GM18868 (cell line): ENCODE data around the gene HTD2.
A peak's percentile ranks its signal among the peaks of the same experiment; 100 is the strongest.
"Not testable (repeated sequence)": the region's sequence is repeated elsewhere in the genome, so short reads cannot be mapped to it uniquely, and the experiment has no call there.

Source experiments
- ATAC-seq: cut with Tn5 transposase; IDR thresholded peaks from one replicate; pipeline ENCODE4 v1.9.1; 2021; ENCODE audit warnings: mild to moderate bottlenecking, moderate library complexity; ENCODE audit not compliant: unreplicated experiment

The HTD2 gene

DNA sequence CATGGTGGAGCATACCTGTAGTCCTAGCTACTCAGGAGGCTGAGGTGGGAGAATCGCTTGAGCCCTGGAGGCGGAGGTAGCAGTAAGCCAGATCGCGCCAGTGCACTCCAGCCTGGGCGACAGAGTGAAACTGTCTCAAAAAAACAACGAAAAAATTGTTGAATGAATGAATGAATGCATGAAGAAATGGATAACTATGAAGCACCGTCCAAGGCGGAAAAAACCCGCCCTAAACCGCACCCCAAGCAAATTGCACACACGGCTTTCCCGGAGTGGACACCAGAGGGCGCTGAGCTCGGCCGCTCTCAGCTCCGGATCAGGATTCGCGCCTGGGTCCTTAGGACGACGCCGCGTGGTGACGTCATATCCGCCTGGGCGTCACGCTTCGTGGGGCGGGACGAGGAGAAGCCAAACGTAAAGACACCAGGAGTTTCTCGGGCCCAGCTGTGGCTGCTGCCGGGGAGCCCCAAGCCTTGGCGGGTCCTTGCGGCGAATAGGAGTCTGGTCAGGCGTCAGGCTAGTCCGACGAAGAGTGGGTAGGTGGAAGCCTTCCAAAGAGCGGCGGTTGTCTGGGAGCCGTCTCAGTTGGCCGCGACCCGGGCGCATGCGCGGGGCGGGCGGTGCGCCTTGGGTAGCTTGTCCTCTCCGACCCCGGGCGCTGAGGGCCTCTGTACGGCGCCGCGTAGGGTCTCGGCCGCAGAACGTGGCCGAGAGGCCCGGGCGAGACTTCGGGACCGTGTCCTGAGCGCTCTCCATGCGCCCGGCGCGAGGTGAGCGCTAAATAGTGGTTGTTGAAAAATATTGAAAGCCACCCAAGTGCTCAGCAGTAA lies at the start of gene HTD2, which contains the start of gene RPP14:
Gene HTD2, plus strand, starts transcription at position 639 of the 830 bp plus-strand sequence. CDS start 11,094 bp downstream, outside the sequence.
Gene RPP14, plus strand, starts transcription at position 364 of the 830 bp plus-strand sequence. CDS start 4,085 bp downstream, outside the sequence.
- peak; percentile 86 for ATAC-seq

DNA sequence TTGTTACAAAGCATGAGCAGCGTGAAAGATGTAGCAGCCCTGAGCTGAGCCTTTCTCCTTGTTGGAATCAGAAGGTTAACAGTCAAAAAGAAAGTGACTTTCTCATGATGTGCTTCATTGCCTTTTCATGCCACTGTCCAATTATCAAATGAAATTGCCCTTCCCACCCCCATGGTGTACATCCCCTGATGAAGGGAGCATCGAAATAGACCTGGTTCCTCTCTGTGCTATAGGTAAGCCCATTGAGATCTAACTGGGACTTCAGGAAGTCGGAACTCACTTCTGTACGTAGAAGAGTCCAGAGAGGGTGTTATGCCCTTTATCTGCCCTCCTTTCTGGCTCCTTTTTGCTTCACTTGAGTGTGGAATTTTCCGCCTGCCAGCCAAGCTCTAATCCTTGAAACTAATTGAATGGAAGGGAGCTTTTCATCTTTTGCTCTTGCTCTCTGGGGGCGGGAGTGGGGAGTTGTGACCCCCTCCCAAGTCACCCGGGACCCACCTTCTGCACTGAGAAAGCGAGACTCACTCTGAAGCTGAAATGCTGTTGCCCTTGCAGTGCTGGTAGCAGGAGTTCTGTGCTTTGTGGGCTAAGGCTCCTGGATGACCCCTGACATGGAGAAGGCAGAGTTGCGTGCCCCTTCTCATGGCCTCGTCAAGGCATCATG lies 47.8 kb upstream of the HTD2 start:
- no peak for ATAC-seq

DNA sequence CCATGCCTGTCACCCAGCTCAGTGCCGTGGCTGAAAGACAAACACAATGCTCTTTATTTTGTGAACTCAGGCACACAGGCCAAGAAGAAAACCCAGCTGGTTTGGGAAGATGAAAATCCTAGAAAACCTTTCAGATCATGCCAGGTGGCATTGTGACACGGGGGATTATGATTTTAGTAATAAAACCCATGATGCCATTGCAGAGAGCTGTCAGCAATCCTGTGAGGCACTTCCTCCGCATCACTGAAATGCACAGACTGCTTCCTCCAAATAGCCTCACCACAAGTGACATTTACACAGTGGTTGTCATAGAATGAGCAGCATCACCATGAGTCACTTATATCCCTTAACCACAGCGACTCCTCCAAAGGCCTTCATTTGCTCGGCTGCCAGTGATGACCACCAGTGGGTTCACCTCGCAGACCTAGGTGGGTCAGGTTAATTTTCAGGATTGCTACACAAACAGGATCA lies 46.0 kb upstream of the HTD2 start:
- ATAC-seq = no peak

DNA sequence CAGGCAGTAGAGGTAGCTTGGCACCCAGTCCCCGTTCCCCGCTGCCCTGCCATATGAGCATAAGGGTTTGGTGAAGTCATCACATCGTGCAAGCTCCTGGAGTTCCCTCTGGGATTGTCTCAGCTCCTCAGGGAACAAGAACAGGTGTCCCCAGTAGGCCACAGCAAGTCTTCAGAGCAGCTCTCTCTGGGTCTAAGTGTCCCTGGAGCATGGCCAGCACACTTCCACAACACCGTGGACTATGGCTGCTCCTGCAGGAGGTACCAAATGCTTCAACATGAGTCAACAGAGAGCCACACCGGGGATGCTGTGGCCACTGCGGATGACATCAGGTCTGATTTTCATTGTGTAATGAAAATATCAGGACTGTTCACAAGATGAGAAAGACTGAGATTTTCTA lies 45.6 kb upstream of the HTD2 start:
- ATAC-seq = no peak

DNA sequence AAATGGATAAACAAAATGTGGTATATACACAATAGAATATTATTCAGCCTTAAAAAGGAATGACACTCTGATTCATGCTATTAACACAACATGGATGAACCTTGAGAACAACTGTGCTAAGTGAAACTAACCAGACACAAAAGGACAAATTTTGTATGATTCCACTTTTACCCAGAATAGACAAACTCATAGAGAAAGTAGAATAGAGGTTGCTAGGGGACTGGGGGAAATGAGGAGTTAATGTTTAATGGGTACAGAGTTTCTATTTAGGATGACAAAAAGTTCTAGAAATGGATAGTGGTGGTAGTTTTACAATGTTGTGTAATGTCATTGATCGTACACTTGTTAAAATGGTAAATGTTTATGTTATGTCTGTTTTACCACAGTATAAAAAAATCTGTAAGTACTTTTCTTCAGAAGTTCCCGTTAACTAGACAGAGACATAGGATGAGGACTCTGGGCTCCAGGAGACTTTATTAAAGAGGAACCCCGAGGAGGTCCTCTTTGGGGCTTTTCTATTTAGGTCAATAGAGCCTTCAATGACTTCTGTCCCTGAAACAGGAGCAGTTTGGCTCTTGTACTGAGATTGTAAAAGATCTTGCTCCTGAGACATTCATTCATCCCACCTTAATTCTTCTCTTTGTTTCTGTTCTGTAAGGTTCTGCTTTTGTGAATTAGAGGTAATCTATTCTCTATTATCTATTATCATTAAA lies 44.2 kb upstream of the HTD2 start:
- ATAC-seq = no peak

DNA sequence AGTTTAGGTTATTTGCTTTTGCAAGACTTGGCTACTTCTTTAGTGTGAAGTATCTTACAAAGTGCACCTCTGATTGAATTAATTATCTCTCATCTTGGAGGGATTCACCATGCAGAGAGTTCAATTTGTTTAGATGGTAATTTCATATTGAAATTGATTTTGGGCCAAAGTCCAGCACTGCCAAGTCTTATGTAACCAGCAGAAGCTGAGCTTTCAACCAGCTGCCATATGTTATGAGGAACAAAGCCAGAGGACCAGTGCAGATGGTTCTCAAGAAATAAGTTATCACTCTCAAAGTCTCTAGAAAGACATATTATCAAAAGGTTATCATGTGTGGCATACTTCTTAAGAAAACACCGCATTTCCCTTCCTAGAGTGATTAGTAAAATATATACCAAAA lies 39.7 kb upstream of the HTD2 start:
- no peak for ATAC-seq

DNA sequence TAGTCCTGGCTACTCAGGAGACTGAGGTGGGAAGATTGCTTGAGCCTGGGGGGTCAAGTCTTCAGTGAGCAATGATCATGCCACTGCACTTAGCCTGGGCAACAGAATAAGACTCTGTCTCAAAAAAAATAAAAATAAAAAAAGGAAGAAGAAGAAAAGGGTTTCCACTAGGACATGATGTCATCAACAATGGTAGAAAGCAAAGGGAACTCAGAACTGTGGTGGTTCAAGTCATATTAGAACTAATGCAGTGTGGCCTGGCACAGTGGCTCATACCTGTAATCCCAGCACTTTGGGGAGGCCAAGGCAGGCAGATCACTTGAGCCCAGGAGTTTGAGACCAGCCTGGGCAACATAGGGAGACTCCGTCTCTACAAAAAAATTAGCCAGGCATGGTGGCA lies 38.8 kb upstream of the HTD2 start:
- not testable (repeated sequence) for ATAC-seq

DNA sequence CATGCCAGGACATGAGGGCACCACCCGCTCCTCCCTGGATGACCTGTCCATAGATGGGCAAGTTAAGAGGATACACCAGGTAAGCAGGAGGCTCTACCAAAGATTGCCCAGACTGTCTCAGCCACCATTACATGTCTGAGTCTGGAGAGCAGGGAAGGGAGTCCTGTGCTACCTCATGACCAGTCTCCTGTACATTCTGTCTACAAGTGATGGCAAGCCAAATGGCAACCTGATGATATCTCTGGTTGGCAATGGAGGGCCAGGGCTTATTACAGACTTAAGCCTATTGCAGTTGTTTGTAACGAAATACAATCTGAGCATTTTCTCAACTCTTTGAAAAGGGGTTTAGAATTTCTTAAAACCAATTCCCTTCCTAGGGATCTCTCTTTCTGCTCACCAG lies 37.0 kb upstream of the HTD2 start:
- ATAC-seq = no peak

DNA sequence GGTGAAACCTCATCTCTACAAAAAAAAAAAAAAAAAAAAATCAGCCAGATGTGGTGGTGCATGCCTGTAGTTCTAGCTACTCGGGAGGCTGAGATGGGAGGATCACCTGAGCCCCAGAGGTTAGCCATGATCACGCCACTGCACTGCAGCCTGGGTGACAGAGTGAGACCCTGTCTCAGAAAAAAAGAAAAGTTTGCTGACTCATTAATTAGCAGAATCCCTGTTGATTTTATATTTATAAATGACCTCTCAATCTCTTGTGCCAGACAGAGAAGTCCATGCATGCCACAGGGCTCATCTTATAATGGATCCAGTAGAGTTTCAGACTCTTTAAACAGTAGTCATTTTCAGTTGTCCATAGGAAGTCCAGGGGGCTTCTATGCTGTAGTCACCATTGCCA lies 35.8 kb upstream of the HTD2 start:
- ATAC-seq = no peak

DNA sequence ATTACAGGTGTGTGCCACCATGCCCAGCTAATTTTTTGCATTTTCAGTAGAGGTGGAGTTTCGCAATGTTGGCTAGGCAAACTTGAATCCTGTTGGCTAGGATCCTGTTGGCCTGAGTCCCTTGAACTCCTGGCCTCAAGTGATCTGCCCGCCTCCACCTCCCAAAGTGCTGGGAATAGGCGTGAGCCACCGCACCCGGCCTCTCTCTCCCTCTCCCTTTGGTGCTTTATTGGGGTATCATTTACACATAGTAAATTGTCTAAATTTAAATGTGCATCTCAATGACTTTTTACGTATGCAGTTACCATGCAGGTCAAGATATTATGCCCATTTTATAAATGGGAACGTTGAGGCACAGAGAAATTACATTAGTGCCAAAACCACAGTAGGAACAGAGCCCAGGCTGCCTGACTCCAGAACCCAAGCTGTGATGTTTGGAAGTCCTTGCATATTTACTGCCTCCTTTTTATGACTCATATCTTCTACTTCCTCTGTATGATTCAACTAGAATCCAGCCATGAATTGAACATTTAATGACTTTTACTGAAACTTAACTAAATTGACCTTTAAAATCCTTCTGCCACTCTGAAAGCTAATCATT lies 34.3 kb upstream of the HTD2 start:
- no peak for ATAC-seq

DNA sequence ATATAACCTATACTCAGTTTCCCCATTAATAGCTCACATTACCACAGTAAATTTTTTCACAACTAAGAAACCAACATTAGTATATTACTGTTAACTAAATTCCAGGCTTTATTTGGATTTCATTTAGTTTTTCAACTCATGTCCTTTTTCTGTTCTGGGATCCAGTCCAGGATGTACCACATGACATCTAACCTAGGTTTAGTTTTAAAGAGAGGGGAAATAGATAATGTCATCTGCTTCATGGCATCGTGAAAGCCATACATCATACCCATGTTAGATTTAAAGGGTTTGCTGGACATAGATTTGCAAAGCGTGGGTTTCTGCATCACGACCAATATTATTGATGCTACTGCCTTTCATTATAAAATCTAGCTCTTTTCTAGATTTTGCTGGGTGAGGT lies 33.4 kb upstream of the HTD2 start:
- ATAC-seq = no peak

DNA sequence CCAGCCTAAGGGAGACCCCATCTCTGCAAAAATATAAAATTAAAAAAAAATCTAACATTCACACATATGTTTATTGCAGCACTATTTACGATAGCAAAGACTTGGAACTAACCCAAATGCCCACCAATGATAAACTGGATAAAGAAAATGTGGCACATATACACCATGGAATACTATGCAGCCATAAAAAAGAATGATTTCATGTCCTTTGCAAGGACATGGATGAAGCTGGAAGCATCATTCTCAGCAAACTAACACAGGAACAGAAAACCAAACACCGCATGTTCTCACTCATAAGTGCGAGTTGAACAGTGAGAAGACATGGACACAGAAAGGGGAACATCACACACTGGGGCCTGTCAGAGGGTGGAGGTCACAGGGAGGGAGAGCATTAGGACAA lies 33.0 kb upstream of the HTD2 start:
- ATAC-seq = not testable (repeated sequence)

DNA sequence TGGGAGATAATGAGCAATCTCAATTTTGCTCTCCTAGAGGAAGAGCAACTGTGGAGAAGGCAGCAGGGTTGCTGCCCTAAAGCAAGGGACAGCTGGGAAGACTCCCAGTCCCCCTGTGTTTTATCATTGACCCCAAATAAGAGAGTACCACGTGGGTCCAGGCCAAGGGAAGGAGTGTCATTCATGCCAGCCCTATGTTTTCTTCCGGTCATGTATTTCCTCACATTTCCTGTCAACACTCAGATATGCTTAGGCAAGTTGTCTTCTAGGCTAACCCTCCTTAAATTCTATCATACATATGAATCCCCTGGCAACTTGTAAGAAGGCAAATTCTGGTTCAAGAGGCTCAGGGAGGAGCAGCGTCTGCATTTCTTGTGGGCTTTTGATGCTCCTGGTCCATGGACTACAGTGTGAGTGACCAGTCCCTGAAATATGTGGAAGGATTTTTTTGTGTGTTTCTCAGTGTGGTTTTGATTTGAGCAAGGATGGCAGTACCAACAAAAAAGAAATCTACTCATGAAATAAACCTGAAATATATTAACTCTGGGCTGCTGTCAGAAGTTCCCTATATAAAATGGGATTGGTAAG lies 32.2 kb upstream of the HTD2 start:
- ATAC-seq = no peak

DNA sequence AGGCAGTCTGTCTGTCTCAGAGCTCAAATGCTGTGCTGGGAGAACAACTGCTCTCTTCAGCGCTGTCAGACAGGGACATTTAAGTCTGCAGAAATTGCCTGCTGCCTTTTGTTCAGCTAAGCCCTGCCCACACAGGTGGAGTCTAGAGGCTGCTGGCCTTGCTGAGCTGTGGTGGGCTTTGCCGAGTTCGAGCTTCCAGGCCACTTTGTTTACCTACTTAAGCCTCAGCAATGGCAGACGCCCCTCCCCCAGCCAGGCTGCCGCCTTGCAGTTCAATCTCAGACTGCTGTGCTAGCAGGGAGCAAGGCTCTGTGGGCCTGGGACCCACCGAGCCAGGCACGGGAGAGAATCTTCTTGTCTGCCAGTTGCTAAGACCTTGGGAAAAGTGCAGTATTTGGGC lies 25.3 kb upstream of the HTD2 start:
- no peak for ATAC-seq

DNA sequence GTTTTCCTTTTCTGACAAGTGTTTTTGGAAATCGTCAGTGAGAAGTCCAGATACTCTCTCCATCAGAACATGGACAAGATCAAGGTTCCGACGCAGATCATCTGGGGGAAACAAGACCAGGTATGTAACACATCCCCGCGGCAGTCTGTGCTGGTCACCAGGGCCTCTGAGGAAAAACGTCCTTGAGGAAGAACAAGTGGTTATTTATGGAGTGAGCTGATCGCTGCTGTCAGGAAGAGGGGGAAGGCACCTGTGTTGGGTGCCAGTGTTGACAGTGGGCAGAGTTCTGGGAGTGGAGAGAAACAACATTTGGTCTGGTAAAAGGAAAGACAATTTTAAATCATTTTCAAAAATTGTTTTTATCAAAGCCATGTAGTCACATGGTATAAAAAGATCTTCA lies 21.0 kb upstream of the HTD2 start:
- ATAC-seq = no peak

DNA sequence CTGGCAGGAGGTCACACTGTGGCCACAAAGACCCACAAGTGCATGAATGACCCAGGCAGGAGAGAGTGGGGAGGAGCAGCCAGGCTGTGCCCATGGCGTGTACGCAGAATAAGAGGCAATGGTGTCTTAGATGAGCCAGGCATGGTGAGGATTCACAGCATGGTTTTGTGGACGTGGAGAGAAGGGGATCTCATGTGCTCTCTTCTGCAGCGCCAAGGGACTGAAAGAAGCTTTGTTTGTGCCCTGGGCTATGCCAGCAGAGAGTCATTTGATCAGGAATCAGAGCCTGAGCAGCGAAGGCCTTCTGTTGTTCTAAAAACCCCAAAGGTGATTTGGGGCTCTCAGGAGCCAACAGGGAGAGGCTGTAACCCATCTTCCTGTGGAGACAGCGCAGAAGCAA lies 19.0 kb upstream of the HTD2 start:
- ATAC-seq = no peak

DNA sequence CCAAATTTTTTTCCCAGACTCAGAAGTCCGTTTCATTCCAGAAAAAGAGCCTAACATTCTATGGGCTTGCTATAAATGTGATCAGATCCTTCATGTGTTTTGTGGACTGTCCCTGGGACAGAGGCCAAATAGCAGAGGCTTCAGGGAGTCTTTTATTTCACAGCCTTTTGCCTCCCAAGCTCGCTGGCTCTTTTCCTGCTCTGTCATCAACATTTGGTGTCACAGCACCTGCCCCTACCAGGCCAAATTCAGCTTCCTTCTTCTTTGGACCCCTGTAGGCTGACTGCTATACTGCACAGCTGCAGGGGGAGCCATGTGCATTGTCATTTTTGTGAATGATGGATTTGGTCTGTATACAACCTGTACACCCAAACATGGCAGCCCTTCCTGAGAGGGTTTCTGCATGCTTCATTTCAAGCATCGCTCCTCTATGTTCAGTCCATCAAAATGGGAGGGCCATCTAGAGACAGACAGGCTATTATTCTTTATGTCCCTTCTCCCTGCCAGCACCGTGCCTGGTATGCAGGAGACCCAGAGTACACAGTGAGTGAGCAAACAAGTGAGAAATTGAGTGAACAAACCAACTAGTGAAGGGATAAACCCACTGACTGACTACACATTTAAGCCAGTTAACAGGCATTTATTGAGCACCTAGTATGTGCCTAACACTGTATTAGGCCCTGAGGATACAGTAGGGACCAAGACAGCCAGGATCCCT lies 18.1 kb upstream of the HTD2 start:
- no peak for ATAC-seq

DNA sequence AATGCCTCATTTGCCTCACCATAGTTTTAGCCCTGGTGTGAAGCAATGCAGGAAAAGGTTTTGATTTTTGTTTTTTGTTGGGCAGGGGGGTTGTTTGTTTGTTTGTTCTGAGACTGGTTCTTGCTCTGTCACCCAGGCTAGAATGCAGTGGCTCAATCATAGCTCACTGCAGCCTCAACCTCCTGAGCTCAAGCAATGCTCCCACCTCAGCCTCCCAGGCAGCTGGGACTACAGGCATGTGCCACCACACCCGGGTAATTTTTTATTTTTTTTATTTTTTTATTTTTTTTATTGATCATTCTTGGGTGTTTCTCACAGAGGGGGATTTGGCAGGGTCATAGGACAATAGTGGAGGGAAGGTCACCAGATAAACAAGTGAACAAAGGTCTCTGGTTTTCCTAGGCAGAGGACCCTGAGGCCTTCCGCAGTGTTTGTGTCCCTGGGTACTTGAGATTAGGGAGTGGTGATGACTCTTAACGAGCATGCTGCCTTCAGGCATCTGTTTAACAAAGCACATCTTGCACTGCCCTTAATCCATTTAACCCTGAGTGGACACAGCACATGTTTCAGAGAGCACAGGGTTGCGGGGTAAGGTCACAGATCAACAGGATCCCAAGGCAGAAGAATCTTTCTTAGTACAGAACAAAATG lies 17.2 kb upstream of the HTD2 start:
- ATAC-seq = not testable (repeated sequence)

DNA sequence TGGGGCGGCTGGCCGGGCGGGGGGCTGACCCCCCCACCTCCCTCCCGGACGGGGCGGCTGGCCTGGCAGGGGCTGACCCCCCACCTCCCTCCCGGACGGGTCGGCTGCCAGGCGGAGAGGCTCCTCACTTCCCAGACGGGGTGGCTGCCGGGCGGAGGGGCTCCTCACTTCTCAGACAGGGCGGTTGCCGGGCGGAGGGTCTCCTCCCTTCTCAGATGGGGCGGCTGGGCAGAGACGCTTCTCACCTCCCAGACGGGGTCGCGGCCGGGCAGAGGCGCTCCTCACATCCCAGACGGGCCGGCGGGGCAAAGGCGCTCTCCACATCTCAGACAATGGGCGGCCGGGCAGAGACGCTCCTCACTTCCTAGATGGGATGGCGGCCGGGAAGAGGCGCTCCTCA lies 15.9 kb upstream of the HTD2 start:
- ATAC-seq = not testable (repeated sequence)
